HCEC 1CT (cell line): ENCODE results near the gene MRPL44.

Experiments used
- DNase-seq: peaks from one replicate; pipeline ENCODE4 v3.0.0-alpha.2; 2017

Gene MRPL44

DNA sequence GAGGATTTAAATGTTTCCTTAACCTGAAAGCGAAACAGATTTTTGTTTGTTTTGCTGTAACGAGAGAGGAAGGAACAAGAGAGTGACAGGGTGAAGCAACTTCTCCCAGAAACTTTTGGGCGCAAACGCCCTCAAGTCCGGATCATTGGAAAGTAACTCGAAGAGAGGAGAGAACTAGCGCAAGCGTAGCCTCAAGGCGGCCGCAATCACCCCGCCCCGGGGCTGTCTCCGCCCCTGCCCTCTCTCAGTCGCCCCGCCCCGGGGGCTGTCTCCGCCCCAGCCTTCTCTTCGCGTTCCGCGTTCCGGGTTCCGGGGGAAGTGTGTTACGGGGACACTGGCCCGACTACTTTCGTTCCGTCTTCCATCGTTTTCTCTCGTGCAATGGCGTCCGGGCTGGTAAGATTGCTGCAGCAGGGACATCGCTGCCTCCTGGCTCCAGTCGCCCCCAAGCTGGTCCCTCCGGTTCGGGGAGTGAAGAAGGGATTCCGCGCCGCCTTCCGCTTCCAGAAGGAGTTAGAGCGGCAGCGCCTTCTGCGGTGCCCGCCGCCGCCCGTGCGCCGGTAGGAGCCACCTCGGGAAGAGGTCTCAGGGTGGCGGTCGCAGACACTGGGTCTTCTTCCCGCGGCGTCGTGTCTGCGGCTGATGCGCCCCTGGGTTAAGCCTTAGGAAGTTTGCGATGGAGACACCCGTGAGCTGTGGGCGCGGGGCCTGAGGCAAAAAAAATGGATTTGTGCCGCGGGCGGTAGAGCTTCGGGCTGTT lies at the start of gene MRPL44:
MRPL44 (plus strand) TSS at position 372 of the 760 bp plus-strand sequence; CDS start at position 382, 10 bp downstream.
- DNase-seq: peak; percentile 96

DNA sequence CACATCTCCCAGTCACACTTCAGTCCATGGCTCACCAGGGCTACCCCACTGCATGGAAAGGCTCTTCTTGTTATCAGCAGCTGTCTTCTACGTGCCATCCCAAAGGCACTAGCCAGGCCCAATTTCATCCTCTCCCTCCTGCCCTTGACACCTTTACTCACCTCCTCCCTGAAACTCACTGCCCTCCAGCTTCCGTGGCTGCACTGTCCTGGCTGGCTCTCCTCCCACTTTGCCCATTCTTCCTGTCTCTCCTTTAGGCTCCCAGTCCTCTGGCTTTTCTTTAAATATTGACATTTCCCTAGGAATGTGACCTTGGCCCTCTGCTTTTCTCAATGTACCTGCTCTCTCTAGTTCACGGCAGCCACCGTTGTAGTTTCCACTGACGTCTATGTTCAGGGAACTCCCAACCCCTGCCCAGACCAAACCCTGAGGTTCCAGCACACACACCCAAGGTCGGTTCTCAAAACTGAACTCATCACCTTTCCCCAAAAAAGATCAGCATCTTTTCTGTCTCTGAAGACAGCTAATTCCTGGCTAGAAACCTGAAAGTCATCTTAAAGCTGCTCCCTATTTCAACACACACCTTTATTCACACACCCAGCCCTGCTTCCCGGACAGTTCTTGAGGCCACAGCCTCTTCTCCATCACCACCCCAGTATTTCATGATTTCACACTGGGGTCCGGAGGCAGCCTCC lies 48.8 kb upstream of the MRPL44 start:
- no peak for DNase-seq

DNA sequence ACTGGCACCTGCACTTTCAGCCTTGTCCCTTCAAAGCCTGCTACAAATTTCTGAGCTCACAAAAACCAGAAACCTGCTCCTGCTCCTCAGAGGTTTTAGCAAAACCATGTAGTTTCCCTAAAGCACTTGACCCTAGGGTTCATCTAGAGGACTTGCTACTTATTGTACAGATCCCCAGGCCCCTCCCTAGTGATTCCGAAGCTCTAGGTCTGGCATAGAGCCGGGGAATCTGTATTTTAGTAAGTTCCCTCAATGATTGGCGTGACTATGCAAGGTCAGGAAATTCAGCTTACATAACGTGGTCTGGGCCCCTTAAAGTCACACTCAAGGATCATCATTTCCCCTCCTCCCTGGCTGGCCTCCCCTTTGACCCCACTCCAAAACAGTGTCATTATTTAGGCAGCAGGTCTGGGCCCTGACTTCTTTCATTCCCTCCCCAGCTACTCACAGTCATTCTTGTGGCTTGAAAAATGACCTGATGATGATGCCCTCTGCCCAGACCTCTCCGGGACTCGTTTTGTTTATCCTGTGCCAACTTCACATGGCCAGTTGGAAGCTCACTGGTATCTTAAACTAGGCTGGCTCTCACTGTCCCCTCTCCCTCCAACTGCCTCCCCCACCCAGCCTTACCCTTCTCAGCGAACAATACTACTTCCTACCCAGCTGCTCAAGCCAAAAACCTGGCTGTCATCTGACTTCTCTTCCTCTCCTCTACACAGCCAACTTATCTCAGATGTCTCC lies 48.1 kb upstream of the MRPL44 start:
- no peak for DNase-seq

DNA sequence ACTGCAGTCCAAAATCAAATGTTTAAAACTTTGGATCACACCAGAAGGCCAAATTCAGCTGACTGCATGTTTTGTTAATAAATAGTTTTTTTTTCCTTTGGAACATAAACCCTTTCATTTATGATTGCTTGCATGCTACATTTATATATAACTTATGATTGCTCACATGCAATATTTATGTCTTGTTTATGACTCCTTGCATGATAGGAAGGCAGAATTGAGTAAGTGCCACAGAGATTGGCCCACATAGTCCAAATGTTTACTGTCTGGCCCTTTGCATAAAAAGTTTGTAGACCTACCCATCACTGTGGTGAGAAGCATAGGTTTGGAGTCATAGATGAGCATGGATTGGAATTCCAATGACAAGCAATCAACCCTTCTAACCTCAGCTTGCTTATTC lies 42.9 kb upstream of the MRPL44 start:
- DNase-seq: peak; percentile 29

DNA sequence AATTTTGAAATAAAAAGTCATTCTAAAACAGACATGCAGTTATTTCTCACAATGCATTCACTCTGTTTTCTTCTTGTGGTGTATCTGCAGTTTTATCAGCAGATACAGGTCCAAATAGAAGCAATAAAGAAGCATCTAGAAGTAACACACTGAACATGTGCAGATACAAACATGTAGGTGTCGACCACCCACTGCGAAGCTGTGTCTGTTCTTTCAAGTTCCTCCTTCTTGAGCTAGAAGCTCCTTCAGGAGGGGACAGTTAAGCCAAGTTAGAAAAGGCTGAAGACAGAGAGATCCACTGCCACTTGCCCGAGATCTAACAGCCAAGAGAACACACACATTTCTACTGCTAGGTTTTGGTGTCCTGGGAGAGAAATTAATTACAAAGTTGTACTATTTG lies 42.2 kb upstream of the MRPL44 start:
- no peak for DNase-seq

DNA sequence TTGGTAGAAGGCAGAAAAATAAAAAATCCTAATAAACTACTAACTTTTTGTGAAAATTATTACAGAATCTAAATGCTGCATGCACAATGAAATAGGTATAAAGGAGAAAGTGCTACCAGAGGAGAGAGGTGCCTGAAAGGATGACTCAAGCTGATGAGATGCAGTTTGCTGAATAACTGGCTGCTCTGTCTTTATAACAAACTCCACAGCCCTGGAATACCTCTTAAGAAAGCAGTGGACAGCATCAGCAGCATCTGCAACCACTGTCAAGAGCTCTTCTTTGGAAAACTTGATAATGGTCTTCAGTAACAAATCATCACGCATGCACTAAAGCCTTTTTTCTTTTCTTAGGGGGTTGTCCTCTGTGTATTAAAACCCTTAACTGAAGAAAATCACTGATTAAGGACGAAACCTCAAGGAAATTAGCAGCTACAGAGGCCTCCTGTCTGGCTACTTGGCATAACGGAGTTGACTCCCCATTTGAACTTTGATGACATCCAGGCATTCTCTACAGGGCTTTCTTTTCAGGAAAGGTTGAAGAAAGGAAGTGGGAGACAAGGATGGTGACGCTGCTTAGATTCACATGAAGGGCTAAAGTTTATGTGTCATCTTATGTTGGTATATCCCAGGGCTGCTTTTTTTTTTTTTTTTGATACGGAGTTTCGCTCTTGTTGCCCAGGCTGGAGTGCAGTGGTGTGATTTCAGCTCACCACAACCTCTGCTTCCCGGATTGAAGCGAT lies 40.9 kb upstream of the MRPL44 start:
- DNase-seq: no peak

DNA sequence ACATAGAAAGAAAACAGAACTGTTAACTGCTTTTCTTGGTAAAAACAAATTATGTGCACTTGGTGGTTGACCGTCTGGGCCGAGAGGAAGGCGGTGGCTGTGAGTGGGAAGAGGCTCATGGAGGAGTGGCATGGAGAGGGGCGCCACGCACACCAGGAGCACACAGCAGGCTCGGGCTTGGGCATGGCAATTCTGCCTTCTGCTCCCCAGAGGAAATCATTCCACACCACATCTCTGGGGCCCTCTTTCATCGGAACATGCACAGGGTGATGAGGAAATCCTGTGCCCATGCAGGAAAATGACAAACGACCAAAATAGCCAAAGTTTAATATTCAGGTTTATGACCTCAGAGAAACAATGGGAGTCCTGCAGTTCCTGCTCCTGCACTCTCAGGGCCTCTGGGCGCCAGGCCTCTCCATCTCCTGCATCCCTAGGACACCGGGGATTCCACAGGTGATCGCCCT lies 38.6 kb upstream of the MRPL44 start:
- DNase-seq: no peak

DNA sequence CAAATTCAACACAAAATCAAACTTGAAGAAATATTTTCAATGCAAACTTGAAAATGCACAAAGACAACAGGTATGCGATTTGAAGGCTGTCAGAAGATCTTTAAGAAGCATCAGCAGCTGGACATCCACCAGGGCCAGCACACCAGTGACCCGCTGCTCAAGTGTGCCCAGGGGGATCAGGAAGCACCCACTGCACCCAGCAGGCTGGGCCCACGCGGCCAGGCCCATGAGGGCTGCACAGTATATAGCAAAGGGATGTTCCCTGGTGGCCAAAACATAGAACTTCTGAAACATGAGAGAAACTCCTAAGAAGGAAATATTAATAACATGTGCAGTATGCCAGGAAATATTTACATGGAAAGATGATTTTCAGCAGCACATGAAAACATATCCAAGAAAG lies 37.2 kb upstream of the MRPL44 start:
- no peak for DNase-seq

DNA sequence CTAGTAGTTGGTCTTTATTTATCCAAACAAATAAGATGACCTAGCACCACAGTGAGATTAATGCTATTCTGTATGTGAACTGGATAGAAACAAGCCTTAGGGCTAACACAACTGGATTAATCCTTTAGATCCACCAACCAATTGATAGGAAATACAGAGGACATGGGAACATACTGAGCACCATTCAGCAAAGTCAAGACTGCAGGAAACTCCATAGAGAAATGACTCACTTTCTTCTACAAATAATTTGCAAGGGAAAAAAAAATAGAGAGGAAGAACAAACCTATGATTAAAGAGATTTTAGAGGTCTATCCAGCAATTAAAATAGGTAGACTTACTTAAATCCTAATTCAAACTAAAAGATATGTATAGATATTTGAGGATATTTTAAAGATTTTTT lies 36.1 kb upstream of the MRPL44 start:
- no peak for DNase-seq

DNA sequence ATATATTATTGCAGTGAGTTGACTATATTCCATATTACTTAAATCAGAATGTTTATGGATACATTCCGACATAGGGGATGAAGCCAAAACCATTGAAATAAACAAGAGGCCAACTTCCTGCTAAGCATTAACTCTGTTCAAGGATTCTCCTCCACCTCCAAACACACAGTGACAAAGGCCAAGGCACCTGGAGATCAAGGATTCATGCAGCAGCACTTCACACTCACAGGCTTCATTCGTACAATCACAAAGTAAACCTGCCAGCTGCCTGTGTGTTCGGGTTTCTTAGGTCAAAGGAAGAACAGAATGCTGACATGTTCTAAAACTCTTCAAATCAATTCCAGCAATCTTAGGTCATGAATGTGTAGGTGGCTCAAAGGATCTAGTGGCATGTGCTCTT lies 35.0 kb upstream of the MRPL44 start:
- DNase-seq: no peak

DNA sequence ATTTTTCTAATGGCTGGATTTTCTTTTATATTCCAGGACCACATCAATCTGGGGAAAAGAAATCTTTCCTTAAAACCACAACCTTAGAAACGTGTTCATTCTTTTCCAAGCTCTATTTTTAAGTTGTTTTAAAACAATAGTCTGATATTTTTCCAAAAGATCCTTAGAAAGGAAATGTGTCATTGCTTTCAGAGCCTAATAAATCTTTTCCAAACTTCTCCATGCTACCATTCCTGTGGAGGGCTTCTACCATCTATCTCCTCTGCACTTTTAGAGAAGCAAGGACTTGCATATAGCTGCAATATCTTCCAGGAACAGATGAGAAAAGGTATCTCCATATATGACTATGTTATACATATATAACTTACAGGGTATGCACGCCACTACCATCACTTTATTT lies 33.3 kb upstream of the MRPL44 start:
- no peak for DNase-seq

DNA sequence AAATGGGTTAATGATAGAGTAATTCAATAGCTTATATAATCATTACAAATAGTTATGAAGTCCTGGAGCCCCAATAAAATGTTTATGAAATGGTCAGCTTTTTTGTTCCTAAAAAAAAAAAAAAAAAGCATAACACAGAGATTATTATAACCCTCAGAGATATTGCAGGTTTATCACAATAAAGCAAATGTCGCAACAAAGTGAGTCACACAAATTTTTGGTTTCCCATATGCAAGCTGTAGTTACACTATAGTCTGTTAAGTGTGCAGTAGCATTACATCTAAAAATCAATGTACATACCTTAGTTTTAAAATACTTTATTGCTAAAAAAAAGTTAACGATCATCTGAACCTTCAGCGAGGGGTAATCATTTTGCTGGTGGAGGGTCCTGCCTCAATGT lies 32.2 kb upstream of the MRPL44 start:
- peak; percentile 54 for DNase-seq

DNA sequence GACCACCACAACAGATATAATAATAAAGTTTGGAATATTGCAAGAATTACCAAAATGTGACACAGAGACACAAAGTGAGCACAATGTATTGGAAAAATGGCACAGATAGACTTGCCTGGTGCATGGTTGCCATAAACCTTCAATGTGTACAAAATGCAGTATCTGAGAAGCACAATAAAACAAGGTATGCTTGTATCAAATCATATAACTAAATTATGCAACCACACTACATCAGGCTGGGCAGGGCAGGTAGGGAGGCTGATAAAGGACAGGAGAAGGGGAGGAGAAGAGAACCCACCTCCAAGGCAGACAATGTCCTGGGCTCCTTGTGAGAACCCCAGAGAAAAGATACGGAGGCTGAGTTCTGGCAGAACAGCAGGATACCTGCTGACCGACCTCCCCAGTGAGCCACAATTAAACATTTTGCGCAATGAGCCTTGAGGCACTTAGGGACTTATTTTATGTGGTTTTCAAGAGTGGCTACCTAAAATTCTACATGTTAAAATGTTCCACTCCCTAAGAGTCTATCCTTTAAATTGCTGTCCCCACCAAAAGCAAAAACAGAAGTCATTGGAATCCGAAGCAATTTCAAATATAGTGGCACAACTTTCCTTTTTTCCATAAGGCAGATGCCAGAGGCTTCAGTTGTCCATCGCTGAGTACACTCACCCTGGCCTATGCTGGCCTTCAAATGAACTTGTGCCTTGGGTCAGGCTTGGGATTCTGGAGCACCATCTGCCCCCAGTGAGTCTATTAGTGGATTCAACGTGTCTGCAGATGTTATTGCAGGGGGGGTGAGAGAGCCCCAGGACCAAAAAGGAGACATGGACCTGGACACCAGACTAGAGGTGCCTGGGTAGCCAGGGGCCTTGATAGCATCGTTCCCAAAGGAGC lies 28.9 kb upstream of the MRPL44 start:
- no peak for DNase-seq

DNA sequence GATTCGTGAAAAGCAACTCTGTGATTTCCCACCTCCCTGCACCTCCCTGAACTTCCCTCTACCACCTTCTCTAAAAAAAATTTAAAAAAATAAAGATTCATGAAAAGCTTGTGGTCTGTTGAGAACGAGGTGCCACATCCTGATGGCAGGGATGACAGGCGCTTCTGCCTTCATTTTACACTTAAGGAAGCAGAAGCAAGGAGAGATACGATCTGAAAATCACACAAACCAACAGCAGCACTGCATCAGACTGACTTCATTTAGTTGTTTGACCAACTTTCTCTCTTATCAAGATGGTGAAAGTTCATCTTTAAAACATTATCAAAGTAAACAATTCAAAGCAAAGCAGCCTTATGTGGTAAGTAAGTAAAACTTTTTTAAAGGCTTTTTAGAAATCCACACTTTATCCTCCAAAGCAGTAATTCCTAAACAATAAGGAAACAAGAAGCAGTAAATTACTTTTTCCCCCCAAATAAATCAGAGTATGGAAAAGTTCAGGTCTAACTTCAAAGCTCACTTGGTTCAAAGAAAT lies 27.6 kb upstream of the MRPL44 start:
- no peak for DNase-seq

DNA sequence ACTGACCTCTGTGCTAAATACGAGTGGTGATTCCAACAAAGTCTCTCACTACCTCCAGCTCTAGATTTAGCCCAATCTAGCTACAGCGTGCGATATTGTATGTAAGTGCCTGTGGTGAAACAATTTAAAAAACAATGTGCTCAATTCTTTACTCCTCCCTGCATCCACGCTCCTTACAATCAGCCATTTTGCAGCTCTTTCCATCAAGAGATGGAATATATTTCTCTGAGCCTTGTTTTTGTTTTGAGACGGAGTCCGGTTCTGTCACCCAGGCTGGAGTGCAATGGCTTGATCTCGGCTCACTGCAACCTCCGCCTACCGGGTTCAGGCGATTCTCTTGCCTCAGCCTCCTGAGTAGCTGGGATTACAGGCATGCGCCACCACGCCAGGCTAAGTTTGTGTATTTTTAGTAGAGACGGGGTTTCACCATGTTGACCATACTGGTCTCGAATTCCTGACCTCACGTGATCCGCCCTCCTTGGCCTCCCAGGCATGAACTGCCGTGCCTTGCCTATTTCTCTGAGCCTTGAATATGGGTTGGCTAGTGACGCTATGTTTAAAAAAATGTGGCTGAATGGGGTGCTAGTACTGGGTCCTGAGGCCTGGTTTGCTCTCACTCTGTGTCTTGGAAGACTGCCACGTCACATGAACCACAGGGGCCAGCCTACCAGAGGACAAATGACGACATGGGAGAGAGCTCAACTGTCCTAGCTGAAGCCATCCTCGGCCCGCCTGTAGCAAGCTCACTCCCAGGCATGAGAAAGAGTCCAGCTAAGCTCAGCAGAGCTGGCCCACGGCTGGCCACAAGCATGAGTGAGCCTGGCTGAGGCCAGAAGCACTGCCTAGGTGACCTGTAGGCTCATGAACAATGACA lies 26.9 kb upstream of the MRPL44 start:
- no peak for DNase-seq

DNA sequence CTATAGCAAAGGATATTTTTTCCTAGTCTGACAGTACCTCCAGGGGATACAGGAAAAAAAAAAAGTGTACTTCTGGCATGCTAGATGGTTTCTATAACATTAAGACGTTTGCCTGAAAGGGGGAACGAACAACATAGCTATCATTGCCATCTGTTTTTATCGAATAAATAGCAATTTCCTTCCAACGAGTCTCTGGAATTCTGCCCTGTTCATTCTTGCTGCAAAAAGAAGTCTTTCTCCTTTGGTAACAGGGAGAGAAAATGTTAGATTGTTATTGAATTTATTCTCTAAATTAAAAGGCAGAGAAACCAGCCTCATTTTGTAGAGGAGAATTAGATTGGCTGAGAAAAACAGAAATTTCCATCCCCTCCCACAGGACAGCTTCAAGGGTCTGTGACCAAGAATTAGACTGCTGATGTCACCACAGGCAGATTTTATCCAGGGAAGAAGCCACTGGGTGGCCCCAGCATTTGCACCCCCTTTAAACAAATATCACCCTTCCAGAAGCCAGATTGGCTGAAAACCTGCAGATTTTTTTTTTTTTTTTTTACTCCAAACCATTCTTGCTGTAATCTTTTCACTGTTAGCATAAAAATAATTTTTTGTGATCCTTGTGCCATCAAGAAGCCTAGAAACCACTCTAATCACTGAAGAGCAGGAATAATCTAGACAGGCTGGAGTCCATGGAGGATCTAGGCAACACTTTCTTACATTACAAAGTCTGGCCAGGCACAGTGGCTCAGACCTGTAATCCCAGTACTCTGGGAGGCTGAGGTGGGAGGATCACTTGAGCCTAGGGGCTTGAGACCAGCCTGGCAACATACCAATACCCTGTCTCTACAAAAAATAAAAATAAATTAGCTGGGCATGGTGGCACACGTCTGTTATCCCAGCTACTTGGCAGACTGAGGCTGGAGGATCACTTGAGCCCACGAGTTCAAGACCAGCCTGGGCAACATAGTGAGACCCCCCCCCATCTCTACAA lies 24.2 kb upstream of the MRPL44 start:
- DNase-seq: no peak

DNA sequence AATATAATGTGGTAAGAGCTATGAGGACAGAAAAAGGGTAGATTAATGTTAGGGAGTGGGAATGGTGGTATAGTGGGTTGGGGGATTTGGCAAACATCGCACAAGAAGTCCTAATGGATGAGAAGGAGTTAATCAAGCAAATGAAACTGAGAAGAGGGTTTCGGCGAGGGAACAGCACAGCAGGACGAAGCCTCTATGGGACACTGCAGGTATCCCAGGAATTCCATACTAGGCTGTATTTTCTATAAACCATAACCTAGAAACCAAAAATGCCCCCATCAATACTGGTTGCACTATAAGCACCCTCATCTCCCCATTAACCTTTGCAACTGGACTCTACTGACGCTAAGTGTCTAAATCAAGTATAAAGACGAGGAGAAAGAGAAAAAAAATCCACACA lies 22.4 kb upstream of the MRPL44 start:
- DNase-seq: no peak

DNA sequence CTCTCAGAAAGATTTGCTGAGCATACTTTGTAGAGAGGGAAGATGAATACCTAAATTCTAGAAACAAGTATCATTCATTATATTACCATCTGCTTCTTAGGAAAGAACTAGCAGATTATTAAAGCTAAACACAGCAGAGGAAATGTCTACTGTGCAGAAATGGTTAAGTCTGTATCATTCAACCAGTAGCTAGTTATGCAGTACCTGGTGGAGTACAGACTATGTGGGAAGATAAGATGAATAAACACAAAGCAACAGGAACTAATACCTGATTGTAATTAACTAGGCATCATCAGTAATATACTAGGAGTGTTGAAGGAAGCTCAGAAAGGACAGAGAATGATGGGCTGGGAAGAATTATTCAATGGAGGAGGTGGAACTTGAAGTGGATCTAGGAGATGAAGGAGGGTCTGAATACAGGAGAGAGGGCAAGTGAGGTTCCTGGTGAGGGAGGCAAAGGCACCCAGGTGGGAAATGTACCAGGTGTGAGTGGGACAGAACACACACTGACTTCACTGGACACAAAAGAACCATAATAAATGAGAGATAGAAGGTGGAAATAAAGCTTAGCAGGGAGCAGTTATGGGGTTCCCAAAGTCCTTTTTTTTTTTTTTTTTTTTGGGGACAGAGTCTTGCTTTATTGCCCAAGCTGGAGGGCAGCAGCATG lies 21.7 kb upstream of the MRPL44 start:
- DNase-seq: no peak

DNA sequence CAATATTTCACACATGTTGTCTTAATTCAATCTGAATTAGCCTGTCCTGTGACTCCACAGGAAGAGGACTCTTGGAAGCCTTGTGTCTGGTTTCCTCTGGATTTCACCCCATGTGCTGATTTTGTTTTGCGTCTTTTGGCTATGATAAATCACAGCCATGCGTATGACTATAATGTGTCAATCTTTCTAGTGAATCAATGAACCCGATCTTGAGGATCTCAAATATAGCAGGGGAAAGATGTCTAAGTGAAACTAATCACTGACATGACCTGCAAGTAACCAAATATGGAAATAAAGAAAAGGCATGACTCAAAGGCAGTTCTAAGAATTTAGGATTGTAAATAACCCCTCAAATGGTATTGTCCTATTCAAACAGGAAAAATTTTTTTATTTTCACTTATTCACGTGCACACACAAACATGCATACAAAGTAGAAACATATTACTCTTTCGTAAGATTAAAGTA lies 20.4 kb upstream of the MRPL44 start:
- DNase-seq: peak; percentile 86
